ENCODE measurements around the gene RPL32. TPM values are rescaled to one million over a fixed set of nuclear protein-coding genes. Genes with fewer than 3 reads are reported as not detected.

RPL32 gene
- total and polyA plus RNA-seq, 2 experiments from 2014 or later = 666 to 897 TPM

GRCh38 chr3:12871404-12871983, 30.1 kb upstream of the RPL32 start:
- no peak for DNase-seq (ENCODE audit: low spot score)
- no peak overlapping the region for H3K27ac ChIP-seq

GRCh38 chr3:12870942-12871341, 29.6 kb upstream of the RPL32 start:
- H3K36me3 ChIP-seq (replicated peaks; ENCODE audit: insufficient read depth, low read depth) = no peaks in the 10 kb centered on the region
- peaks cover 12% of the 10 kb centered on the region for H3K4me1 ChIP-seq (ENCODE audit: insufficient read depth)
- H2AFZ ChIP-seq = no peak overlapping the region
- no peak overlapping the region for H3K4me3 ChIP-seq
- H4K20me1 ChIP-seq (ENCODE audit: insufficient read depth, poor library complexity, severe bottlenecking) = no peaks in the 10 kb centered on the region
- H3K27ac ChIP-seq = no peak overlapping the region
- H3K27me3 ChIP-seq = no peaks in the 10 kb centered on the region
- H3K9me2 ChIP-seq (replicated peaks; ENCODE audit: insufficient read depth) = no peaks in the 10 kb centered on the region
- no peak for TF ChIP-seq EZH2 (IDR thresholded peaks at IDR 0.05; ENCODE audit: borderline replicate concordance)
- TF ChIP-seq CTCF (IDR thresholded peaks at IDR 0.05; ENCODE audit: poor library complexity) = no peak
- TF ChIP-seq EZH2phosphoT487 (IDR thresholded peaks at IDR 0.05; ENCODE audit: low read depth, severe bottlenecking, unreplicated experiment) = no peak
- H3K9me3 ChIP-seq (ENCODE audit: low read depth) = no peaks in the 10 kb centered on the region
- no peak for DNase-seq (ENCODE audit: low spot score)
- WGBS (ENCODE audit: low lambda C conversion rate, missing lambda C conversion rate) = 79% methylated on average over 9 of the region's 9 CpGs
- H3K79me2 ChIP-seq = no peaks in the 10 kb centered on the region
- no peak overlapping the region for H3K4me2 ChIP-seq

More at GRCh38 chr3:12871404-12871983, 30.1 kb upstream of the RPL32 start:
- Histone ChIP-seq H3K4me2 (no peak overlapping the region), H3K9me2 (replicated peaks; ENCODE audit: insufficient read depth) (no peaks in the 10 kb centered on the region), H3K4me3 (no peak overlapping the region), H3K27me3 (no peaks in the 10 kb centered on the region), H3K4me1 (ENCODE audit: insufficient read depth) (peaks cover 12% of the 10 kb centered on the region), H3K79me2 (no peaks in the 10 kb centered on the region), H4K20me1 (ENCODE audit: insufficient read depth, poor library complexity, severe bottlenecking) (no peaks in the 10 kb centered on the region), H3K9me3 (ENCODE audit: low read depth) (no peaks in the 10 kb centered on the region), H2AFZ (no peak overlapping the region), H3K36me3 (replicated peaks; ENCODE audit: insufficient read depth, low read depth) (no peaks in the 10 kb centered on the region)
- 83% methylated on average over 12 of the region's 12 CpGs for WGBS (ENCODE audit: low lambda C conversion rate, missing lambda C conversion rate)
- TF ChIP-seq EZH2phosphoT487 (IDR thresholded peaks at IDR 0.05; ENCODE audit: low read depth, severe bottlenecking, unreplicated experiment) (no peak), CTCF (IDR thresholded peaks at IDR 0.05; ENCODE audit: poor library complexity) (no peak), EZH2 (IDR thresholded peaks at IDR 0.05; ENCODE audit: borderline replicate concordance) (no peak)

- peaks cover 12% of the 10 kb centered on the region for H3K4me1 ChIP-seq (ENCODE audit: insufficient read depth)
- no peak overlapping the region for H3K27ac ChIP-seq
- H3K36me3 ChIP-seq (replicated peaks; ENCODE audit: insufficient read depth, low read depth) = no peaks in the 10 kb centered on the region
- peak overlapping the region; percentile 92 for H3K4me2 ChIP-seq
- peak overlapping the region; percentile 66 for H2AFZ ChIP-seq
- no peaks in the 10 kb centered on the region for H3K9me3 ChIP-seq (ENCODE audit: low read depth)
- H4K20me1 ChIP-seq (ENCODE audit: insufficient read depth, poor library complexity, severe bottlenecking) = no peaks in the 10 kb centered on the region
- H3K27me3 ChIP-seq = no peaks in the 10 kb centered on the region
- peak; percentile 76 for DNase-seq (ENCODE audit: low spot score)
- 17% methylated on average over 19 of the region's 28 CpGs for WGBS (ENCODE audit: low lambda C conversion rate, missing lambda C conversion rate)
- no peaks in the 10 kb centered on the region for H3K9me2 ChIP-seq (replicated peaks; ENCODE audit: insufficient read depth)
- TF ChIP-seq CTCF (IDR thresholded peaks at IDR 0.05; ENCODE audit: poor library complexity) = no peak
- no peak for TF ChIP-seq EZH2phosphoT487 (IDR thresholded peaks at IDR 0.05; ENCODE audit: low read depth, severe bottlenecking, unreplicated experiment)
- TF ChIP-seq EZH2 (IDR thresholded peaks at IDR 0.05; ENCODE audit: borderline replicate concordance) = no peak
- H3K79me2 ChIP-seq = no peaks in the 10 kb centered on the region
- H3K4me3 ChIP-seq = no peak overlapping the region
These were observed 27.8 kb upstream of the RPL32 start for GRCh38 chr3:12869035-12869621.

Data from hepatocyte (in vitro differentiated cells).